PC-3 (cell line): Measurements from ENCODE around the gene DPH6. TPM values are rescaled to one million over a fixed set of nuclear protein-coding genes. Genes with fewer than 3 reads are reported as not detected.

Experiments
- ATAC-seq: fragments of 200-7000 bp; cut with Tn5 transposase; 2 replicates; pipeline ENCODE4 v1.9.1; 2020; ENCODE audit warnings: mild to moderate bottlenecking, moderate library complexity
- BruUV-seq: library from RNA; stranded (reverse); fragments of 400-500 nt; replicated peaks from 2 replicates; lab custom pipeline; 2021; lab: Mats Ljungman, UMichigan
- CTCF ChIA-PET: fragments of 300-600 bp; sonication (Branson Sonifier 250); formaldehyde crosslinking; loops from one replicate; lab custom pipeline; 2022; ENCODE audit warnings: antibody characterized with exemption; lab: Charles Lee
- POLR2A ChIA-PET: fragments of 300-600 bp; sonication (Branson Sonifier 250); formaldehyde crosslinking; loops from one replicate; lab custom pipeline; 2022; ENCODE audit warnings: antibody characterized with exemption; ENCODE audit not compliant: unreplicated experiment; lab: Charles Lee
- DNase-seq: peaks from one replicate; pipeline ENCODE4 v3.0.0-alpha.2; 2015
- H2AFZ ChIP-seq: fragments of 300-600 bp; sonication (generic); 2 replicates; pipeline ENCODE4 v1.6.0; 2016; ENCODE audit warnings: antibody characterized with exemption, low read length
- H3F3A ChIP-seq: fragments of 300-600 bp; sonication (generic); one replicate; pipeline ENCODE4 v1.6.0; 2017; ENCODE audit warnings: antibody characterized with exemption, low read length, control low read depth, mild to moderate bottlenecking; ENCODE audit not compliant: unreplicated experiment
- H3K27ac ChIP-seq: fragments of 300-600 bp; sonication (generic); 2 replicates; pipeline ENCODE4 v1.5.1; 2016; ENCODE audit warnings: mild to moderate bottlenecking, low read length
- H3K27me3 ChIP-seq: fragments of 300-600 bp; sonication (generic); 2 replicates; pipeline ENCODE4 v1.6.1; 2016; ENCODE audit warnings: low read length, mixed read lengths
- H3K36me3 ChIP-seq: fragments of 300-600 bp; sonication (generic); 2 replicates; pipeline ENCODE4 v1.6.1; 2016; ENCODE audit warnings: low read depth, mixed run types, low read length, mixed read lengths
- H3K4me1 ChIP-seq: fragments of 300-600 bp; sonication (generic); 2 replicates; pipeline ENCODE4 v1.5.1; 2016; ENCODE audit warnings: low read length; ENCODE audit not compliant: insufficient read depth
- H3K4me2 ChIP-seq: fragments of 300-600 bp; sonication (generic); 2 replicates; pipeline ENCODE4 v1.6.0; 2016; ENCODE audit warnings: low read length
- H3K4me3 ChIP-seq: fragments of 300-600 bp; sonication (generic); 2 replicates; pipeline ENCODE4 v1.5.1; 2016; ENCODE audit warnings: mild to moderate bottlenecking, low read length, mixed read lengths
- H3K79me2 ChIP-seq: fragments of 300-600 bp; sonication (generic); 2 replicates; pipeline ENCODE4 v1.6.1; 2017; ENCODE audit warnings: low read length, mixed read lengths
- H3K9ac ChIP-seq: fragments of 300-600 bp; sonication (generic); 2 replicates; pipeline ENCODE4 v1.6.0; 2016; ENCODE audit warnings: mild to moderate bottlenecking, low read length
- H3K9me2 ChIP-seq: fragments of 300-600 bp; sonication (generic); replicated peaks from 2 replicates; pipeline ENCODE4 v1.6.1; 2016; ENCODE audit warnings: mixed run types, low read length, mixed read lengths
- H3K9me3 ChIP-seq: fragments of 300-600 bp; sonication (generic); 2 replicates; pipeline ENCODE4 v1.6.1; 2016; ENCODE audit warnings: low read length, mixed read lengths
- H4K20me1 ChIP-seq: fragments of 300-600 bp; sonication (generic); 2 replicates; pipeline ENCODE4 v1.6.1; 2016; ENCODE audit warnings: low read length, mixed read lengths
- EZH2 ChIP-seq: fragments of 300-600 bp; sonication (generic); IDR thresholded peaks from one replicate; pipeline ENCODE4 v1.6.1; 2017; ENCODE audit warnings: antibody characterized with exemption, mild to moderate bottlenecking, low read length; ENCODE audit not compliant: unreplicated experiment
- EZH2phosphoT487 ChIP-seq: fragments of 300-600 bp; sonication (generic); IDR thresholded peaks from 2 replicates; pipeline ENCODE4 v1.6.1; 2018; ENCODE audit warnings: mild to moderate bottlenecking, antibody characterized with exemption, low read length, borderline replicate concordance
- intact Hi-C: fragments of 100-400 bp; cut with micrococcal nuclease; formaldehyde crosslinking; loops from 2 replicates; pipeline ENCODE4 v1.9.0; 2023
- total RNA-seq: library from RNA; depleted of rRNA; stranded (reverse); fragments of >200 nt; gene quantifications from 2 replicates; pipeline ENCODE4 v1.2.3, GENCODE V29; 2014
- TF ChIP-seq, protein P1 (sequence below): fragments of 300-600 bp; sonication (generic); conservative IDR thresholded peaks from 2 replicates; pipeline ENCODE4 v1.5.1; 2017; ENCODE audit warnings: antibody characterized with exemption, low read depth, mild to moderate bottlenecking, low read length

The DPH6 gene
- total RNA-seq, 1 experiment from 2014 or later, result 6.9 TPM

DNA sequence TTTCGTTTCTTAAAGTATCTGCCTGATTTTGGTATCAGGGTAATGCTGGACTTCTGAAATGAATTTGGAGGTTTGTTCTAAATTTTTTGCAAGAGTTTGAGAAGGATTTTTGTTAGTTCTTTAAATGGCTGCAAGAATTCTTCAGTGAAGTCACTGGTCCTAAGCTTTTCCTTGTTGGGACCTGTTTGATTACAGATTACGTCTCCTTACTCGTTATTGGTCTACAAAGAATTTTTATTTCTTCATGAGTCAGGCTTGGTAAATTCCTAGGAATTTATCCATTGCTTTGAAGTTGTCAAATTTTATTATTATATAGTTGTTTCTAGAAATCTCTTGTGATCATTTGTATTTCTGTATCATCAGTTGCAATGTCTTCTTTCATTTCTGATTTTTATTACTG, 196.0 kb downstream of the DPH6 start:
- H4K20me1 ChIP-seq, result no peaks in the 10 kb centered on the region
- no peak overlapping the region for H3K4me2 ChIP-seq
- DNase-seq, result peak; percentile 43
- no peaks in the 10 kb centered on the region for H3K9me2 ChIP-seq
- no peaks in the 10 kb centered on the region for H3K4me1 ChIP-seq
- H3K27me3 ChIP-seq, result no peaks in the 10 kb centered on the region
- intact Hi-C loops, result loop anchor here (2.0 kb wide), 1 partner anchor 41 kb away; no protein-coding TSS in a partner anchor
- CTCF ChIA-PET, result no interaction called here
- no peaks in the 10 kb centered on the region for H3K9me3 ChIP-seq
- no peak overlapping the region for H3K4me3 ChIP-seq
- H3K79me2 ChIP-seq, result no peaks in the 10 kb centered on the region
- no peaks in the 10 kb centered on the region for H3K36me3 ChIP-seq
- H3K27ac ChIP-seq, result no peak overlapping the region
- no peak overlapping the region for H2AFZ ChIP-seq
- peak; percentile 50 for ATAC-seq
- TF ChIP-seq, protein P1, sequence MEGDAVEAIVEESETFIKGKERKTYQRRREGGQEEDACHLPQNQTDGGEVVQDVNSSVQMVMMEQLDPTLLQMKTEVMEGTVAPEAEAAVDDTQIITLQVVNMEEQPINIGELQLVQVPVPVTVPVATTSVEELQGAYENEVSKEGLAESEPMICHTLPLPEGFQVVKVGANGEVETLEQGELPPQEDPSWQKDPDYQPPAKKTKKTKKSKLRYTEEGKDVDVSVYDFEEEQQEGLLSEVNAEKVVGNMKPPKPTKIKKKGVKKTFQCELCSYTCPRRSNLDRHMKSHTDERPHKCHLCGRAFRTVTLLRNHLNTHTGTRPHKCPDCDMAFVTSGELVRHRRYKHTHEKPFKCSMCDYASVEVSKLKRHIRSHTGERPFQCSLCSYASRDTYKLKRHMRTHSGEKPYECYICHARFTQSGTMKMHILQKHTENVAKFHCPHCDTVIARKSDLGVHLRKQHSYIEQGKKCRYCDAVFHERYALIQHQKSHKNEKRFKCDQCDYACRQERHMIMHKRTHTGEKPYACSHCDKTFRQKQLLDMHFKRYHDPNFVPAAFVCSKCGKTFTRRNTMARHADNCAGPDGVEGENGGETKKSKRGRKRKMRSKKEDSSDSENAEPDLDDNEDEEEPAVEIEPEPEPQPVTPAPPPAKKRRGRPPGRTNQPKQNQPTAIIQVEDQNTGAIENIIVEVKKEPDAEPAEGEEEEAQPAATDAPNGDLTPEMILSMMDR, result no peak
- TF ChIP-seq EZH2phosphoT487, result no peak
- TF ChIP-seq EZH2, result no peak
- no TSS peak for BruUV-seq
- H3K9ac ChIP-seq, result no peak overlapping the region
- POLR2A ChIA-PET, result interaction anchor here (0.6 to 0.7 kb wide), 2 partner anchors 237 to 1066 kb away, joined by 3 to 5 read pairs; no protein-coding TSS in a partner anchor
- no peaks in the 10 kb centered on the region for H3F3A ChIP-seq

DNA sequence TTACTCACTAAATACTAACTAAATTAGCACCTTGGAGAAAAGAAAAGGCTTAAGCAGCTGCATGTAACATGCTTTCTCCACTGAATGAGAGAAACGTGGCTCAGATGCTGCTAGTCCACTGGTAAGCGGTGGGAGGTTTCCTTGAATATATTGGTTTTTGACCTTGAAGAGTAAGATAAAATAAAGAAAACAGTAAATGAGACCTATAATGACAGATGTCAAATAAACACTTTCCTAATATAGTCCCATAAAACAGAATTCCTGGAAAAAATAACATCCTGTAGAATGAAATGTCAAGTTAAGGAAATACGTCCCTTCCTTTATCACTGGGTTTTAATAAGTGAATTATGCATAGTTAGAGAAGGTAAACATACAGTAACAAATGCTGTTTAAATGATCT, 215.0 kb downstream of the DPH6 start:
- Histone ChIP-seq H3K27me3 (no peaks in the 10 kb centered on the region), H3K9me3 (no peaks in the 10 kb centered on the region), H2AFZ (no peak overlapping the region), H3K4me3 (no peak overlapping the region), H3K36me3 (no peaks in the 10 kb centered on the region), H4K20me1 (no peaks in the 10 kb centered on the region), H3K27ac (no peak overlapping the region), H3K9me2 (no peaks in the 10 kb centered on the region), H3F3A (no peaks in the 10 kb centered on the region), H3K79me2 (no peaks in the 10 kb centered on the region), H3K9ac (no peak overlapping the region), H3K4me1 (no peaks in the 10 kb centered on the region), H3K4me2 (no peak overlapping the region)
- POLR2A ChIA-PET, result no interaction called here
- intact Hi-C loops, result no loop called here
- CTCF ChIA-PET, result no interaction called here
- no TSS peak for BruUV-seq
- TF ChIP-seq, protein P1, result no peak
- ATAC-seq, result no peak
- DNase-seq, result no peak

DNA sequence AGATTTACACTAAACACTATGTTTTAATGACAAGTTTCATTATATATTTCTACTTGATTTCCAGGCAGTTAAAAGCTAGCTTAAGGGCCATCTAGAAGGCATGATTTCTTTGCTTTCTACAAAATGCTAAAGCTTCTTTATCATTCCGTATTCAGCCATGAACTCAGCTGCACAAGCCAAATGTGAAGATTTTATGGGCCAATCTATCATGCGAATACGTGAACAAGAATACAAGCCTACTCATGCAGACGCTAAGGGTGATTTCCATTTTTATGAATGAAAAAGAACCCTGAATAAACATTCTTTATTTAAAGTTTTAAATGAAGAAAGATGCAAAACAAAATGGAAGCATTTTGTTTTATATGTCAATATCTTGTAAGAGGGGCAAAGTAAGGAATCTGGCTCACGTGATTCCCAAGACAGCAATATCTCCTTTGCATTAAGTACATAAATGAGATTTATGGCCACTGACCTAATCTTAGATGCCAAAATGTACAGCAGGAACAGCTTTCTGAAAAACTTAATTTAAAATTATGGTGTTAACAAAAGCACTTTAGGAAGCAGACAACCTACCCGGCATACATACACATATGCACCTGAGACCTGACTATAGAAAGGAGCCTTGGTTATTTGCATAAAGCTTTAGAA, 215.8 kb downstream of the DPH6 start:
- CTCF ChIA-PET, result no interaction called here

More for the DNA sequence above, 215.8 kb downstream of the DPH6 start:
- Histone ChIP-seq H3K4me2 (no peak overlapping the region), H3K4me1 (no peaks in the 10 kb centered on the region), H4K20me1 (no peaks in the 10 kb centered on the region), H3F3A (no peaks in the 10 kb centered on the region), H3K36me3 (no peaks in the 10 kb centered on the region), H2AFZ (no peak overlapping the region), H3K27me3 (no peaks in the 10 kb centered on the region), H3K79me2 (no peaks in the 10 kb centered on the region), H3K9me3 (no peaks in the 10 kb centered on the region), H3K4me3 (no peak overlapping the region), H3K27ac (no peak overlapping the region), H3K9me2 (no peaks in the 10 kb centered on the region), H3K9ac (no peak overlapping the region)
- ATAC-seq (no peak), DNase-seq (no peak)
- intact Hi-C loops, result no loop called here
- POLR2A ChIA-PET, result no interaction called here
- TF ChIP-seq EZH2, result no peak
- no peak for TF ChIP-seq EZH2phosphoT487
- TF ChIP-seq, protein P1, result no peak
- no TSS peak for BruUV-seq
